Gastroesophageal sphincter (tissue), 3 donors: Measurements from ENCODE around the gene ASB2.

ENCODE experiments used
- CTCF ChIP-seq, 4 experiments: fragments of 200-600 bp in 2 of 4; fragments of 450-650 bp in 2 of 4; sonication (generic) in 1 of 4; IDR thresholded peaks; one replicate each; pipeline ENCODE4 v1.5.1; 2017 to 2019; ENCODE audit warnings: antibody characterized with exemption in 4 of 4, mild to moderate bottlenecking in 2 of 4, moderate library complexity in 2 of 4
- EP300 ChIP-seq: sonication (generic); formaldehyde crosslinking; IDR thresholded peaks from one replicate; pipeline ENCODE4 v1.6.1; 2017; ENCODE audit warnings: antibody characterized with exemption, mild to moderate bottlenecking
- POLR2AphosphoS5 ChIP-seq: sonication (generic); formaldehyde crosslinking; IDR thresholded peaks from one replicate; pipeline ENCODE4 v1.6.1; 2017; ENCODE audit warnings: antibody characterized with exemption

- TF ChIP-seq CTCF (IDR thresholded peaks at IDR 0.05): no peak
- no peak for TF ChIP-seq POLR2AphosphoS5
- no peak for TF ChIP-seq EP300
These were observed 43.7 kb downstream of the ASB2 start for GRCh38 chr14:93932642-93933041.
